CD4-positive, alpha-beta T cell (primary cell): ENCODE data around the gene CMIP. TPM values are rescaled to one million over a fixed set of nuclear protein-coding genes. Genes with fewer than 3 reads are reported as not detected.

ENCODE experiments used
- ATAC-seq: fragments of 200-7000 bp; cut with Tn5 transposase; one replicate; pipeline ENCODE4 v1.10.0; 2022; ENCODE audit warnings: mild to moderate bottlenecking; ENCODE audit not compliant: poor library complexity
- CTCF ChIA-PET: fragments of 350-600 bp; sonication (Branson Sonifier 250); formaldehyde crosslinking; loops from one replicate; lab custom pipeline; 2021; ENCODE audit warnings: antibody characterized with exemption, inconsistent platforms; lab: Charles Lee
- POLR2A ChIA-PET: fragments of 350-600 bp; sonication (Branson Sonifier 250); formaldehyde crosslinking; loops from one replicate; lab custom pipeline; 2021; ENCODE audit warnings: antibody characterized with exemption, inconsistent platforms; lab: Charles Lee
- DNase-seq, 14 experiments: peaks; one replicate each; pipeline ENCODE4 v3.0.0-alpha.2; 2013 to 2020; ENCODE audit warnings: mixed read lengths in 2 of 14
- H3K27ac ChIP-seq, 2 donors: one replicate each; pipeline versions ENCODE4 v1.5.1 to v1.7.0; 2013; ENCODE audit warnings: low read length in 2 of 2, low read depth in 1 of 2, mild to moderate bottlenecking in 1 of 2
- H3K27me3 ChIP-seq, 2 experiments: 1 replicate in 1 of 2; 2 replicates in 1 of 2; pipeline versions ENCODE4 v1.6.1 to v1.7.0; 2013; ENCODE audit warnings: low read length in 2 of 2, control low read depth in 1 of 2, mild to moderate bottlenecking in 1 of 2, moderate library complexity in 1 of 2; ENCODE audit not compliant: insufficient read depth in 2 of 2, control insufficient read depth in 1 of 2
- H3K36me3 ChIP-seq: one replicate; pipeline ENCODE4 v1.6.1; 2013; ENCODE audit warnings: low read length, control low read depth; ENCODE audit not compliant: insufficient read depth
- H3K4me1 ChIP-seq: one replicate; pipeline ENCODE4 v1.6.1; 2013; ENCODE audit warnings: low read length, control low read depth; ENCODE audit not compliant: insufficient read depth
- H3K4me3 ChIP-seq: one replicate; pipeline ENCODE4 v1.5.1; 2013; ENCODE audit warnings: mild to moderate bottlenecking, low read length, moderate library complexity
- H3K9me3 ChIP-seq, 2 experiments: 1 replicate in 1 of 2; 2 replicates in 1 of 2; pipeline versions ENCODE4 v1.6.1 to v1.7.0; 2013; ENCODE audit warnings: low read length in 2 of 2, mild to moderate bottlenecking in 2 of 2, control low read depth in 1 of 2, moderate library complexity in 1 of 2; ENCODE audit not compliant: control insufficient read depth in 1 of 2, insufficient read depth in 1 of 2
- H3K27ac Mint-ChIP-seq: one replicate; pipeline ENCODE4 v1.8.0; 2020; ENCODE audit warnings: mixed read lengths
- H3K27me3 Mint-ChIP-seq: one replicate; pipeline ENCODE4 v1.8.0; 2021; ENCODE audit warnings: mixed read lengths
- H3K36me3 Mint-ChIP-seq: one replicate; pipeline ENCODE4 v1.8.0; 2021; ENCODE audit warnings: low read depth, mixed read lengths
- H3K4me1 Mint-ChIP-seq: one replicate; pipeline ENCODE4 v1.8.0; 2021; ENCODE audit warnings: low read depth, mixed read lengths
- H3K4me3 Mint-ChIP-seq: one replicate; pipeline ENCODE4 v1.8.0; 2020; ENCODE audit warnings: mild to moderate bottlenecking, mixed read lengths
- H3K9me3 Mint-ChIP-seq: one replicate; pipeline ENCODE4 v1.8.0; 2020; ENCODE audit warnings: mixed read lengths
- intact Hi-C, 2 experiments: fragments of 100-400 bp; cut with DNase I in 1 of 2; cut with micrococcal nuclease in 1 of 2; formaldehyde crosslinking; loops; one replicate each; pipeline versions ENCODE4 v1.15.1 to v1.9.0; 2023 to 2025; cut with DNase I, micrococcal nuclease
- total RNA-seq, 174 experiments: library from RNA in 2 of 174; stranded (reverse) in 2 of 174; gene quantifications; one replicate each; pipeline ENCODE4 v1.2.3 and lab custom pipeline; 2021 to 2026
- TF ChIP-seq, protein P1 (sequence below): fragments of 200-600 bp; IDR thresholded peaks from one replicate; pipeline ENCODE4 v1.8.0; 2022; ENCODE audit warnings: antibody characterized with exemption, mild to moderate bottlenecking

CMIP gene
- total RNA-seq, 2 experiments from 2014 or later, result 33.5 to 35.3 TPM

DNA sequence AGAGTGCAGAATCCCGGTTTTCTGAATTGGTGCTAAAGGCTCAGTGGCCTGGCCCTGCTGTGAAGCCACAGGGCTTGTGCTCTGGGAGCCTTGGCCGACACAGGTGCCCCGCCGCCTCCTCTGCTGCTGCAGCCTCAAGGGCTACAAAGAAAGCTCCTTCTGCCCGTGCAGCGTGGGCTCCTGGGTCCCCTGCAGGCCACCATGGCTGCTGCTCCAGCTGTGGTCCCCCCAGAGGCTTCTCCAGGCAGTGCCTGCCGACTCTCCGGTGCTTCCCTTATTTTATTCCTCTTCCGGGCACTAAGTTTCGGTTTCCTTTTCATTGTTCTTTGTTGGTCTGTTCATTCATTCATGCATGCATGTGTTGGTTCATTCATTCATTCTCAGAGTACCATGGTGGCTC, 53.1 kb downstream of the CMIP start:
- H3K27ac ChIP-seq, result no peak overlapping the region
- ATAC-seq (peak; percentile 73), DNase-seq (peak in 3 of 14 experiments; percentile 42 to 51 (median 46))
- no peak overlapping the region for H3K4me3 ChIP-seq
- Mint-ChIP-seq H3K36me3 (no peaks in the 10 kb centered on the region), H3K27me3 (no peaks in the 10 kb centered on the region), H3K9me3 (no peaks in the 10 kb centered on the region), H3K4me3 (peak overlapping the region; percentile 61), H3K4me1 (peaks cover 68% of the 10 kb centered on the region), H3K27ac (peak overlapping the region; percentile 7)
- H3K36me3 ChIP-seq, result no peaks in the 10 kb centered on the region
- ChIA-PET CTCF (no interaction called here), POLR2A (no interaction called here)
- H3K4me1 ChIP-seq, result peaks cover 60% of the 10 kb centered on the region
- intact Hi-C loops, result loop anchor here in 1 of 2 experiments (10.0 kb wide), 1 partner anchor 53 kb away; the partner anchor contains the start of gene CMIP
- no peaks in the 10 kb centered on the region for H3K27me3 ChIP-seq
- no peaks in the 10 kb centered on the region for H3K9me3 ChIP-seq
- TF ChIP-seq, protein P1, sequence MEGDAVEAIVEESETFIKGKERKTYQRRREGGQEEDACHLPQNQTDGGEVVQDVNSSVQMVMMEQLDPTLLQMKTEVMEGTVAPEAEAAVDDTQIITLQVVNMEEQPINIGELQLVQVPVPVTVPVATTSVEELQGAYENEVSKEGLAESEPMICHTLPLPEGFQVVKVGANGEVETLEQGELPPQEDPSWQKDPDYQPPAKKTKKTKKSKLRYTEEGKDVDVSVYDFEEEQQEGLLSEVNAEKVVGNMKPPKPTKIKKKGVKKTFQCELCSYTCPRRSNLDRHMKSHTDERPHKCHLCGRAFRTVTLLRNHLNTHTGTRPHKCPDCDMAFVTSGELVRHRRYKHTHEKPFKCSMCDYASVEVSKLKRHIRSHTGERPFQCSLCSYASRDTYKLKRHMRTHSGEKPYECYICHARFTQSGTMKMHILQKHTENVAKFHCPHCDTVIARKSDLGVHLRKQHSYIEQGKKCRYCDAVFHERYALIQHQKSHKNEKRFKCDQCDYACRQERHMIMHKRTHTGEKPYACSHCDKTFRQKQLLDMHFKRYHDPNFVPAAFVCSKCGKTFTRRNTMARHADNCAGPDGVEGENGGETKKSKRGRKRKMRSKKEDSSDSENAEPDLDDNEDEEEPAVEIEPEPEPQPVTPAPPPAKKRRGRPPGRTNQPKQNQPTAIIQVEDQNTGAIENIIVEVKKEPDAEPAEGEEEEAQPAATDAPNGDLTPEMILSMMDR, result no peak

DNA sequence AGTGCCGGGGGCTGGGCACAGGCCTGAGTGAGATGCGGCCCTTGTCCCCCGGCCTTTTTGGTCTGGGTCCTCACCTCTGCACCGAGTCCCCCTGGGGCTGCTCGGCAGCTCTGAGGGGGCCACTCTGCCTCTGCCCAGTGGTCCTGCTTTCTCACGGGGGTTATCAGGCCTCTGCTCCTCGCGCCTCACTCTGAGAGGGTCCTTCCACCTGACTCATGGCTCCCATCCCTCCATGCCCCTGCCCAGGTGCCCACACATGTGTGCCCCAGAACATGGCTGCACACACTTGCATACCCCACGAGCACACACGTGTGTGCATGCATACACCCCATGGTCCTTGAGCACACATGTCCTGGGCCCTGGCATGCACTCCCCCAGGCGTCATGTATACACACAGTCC, 53.7 kb downstream of the CMIP start:
- Mint-ChIP-seq H3K36me3 (no peaks in the 10 kb centered on the region), H3K27ac (peak overlapping the region; percentile 13), H3K9me3 (no peaks in the 10 kb centered on the region), H3K27me3 (no peaks in the 10 kb centered on the region), H3K4me3 (no peak overlapping the region), H3K4me1 (peaks cover 69% of the 10 kb centered on the region)
- H3K4me3 ChIP-seq, result no peak overlapping the region
- H3K27ac ChIP-seq, result no peak overlapping the region
- H3K36me3 ChIP-seq, result no peaks in the 10 kb centered on the region
- POLR2A ChIA-PET, result no interaction called here
- no peaks in the 10 kb centered on the region for H3K27me3 ChIP-seq
- intact Hi-C loops, result loop anchor here in 1 of 2 experiments (10.0 kb wide), 1 partner anchor 54 kb away; the partner anchor contains the start of gene CMIP
- TF ChIP-seq, protein P1, result no peak
- ATAC-seq (no peak), DNase-seq (no peak)
- CTCF ChIA-PET, result no interaction called here
- H3K4me1 ChIP-seq, result peaks cover 54% of the 10 kb centered on the region
- H3K9me3 ChIP-seq, result no peaks in the 10 kb centered on the region

DNA sequence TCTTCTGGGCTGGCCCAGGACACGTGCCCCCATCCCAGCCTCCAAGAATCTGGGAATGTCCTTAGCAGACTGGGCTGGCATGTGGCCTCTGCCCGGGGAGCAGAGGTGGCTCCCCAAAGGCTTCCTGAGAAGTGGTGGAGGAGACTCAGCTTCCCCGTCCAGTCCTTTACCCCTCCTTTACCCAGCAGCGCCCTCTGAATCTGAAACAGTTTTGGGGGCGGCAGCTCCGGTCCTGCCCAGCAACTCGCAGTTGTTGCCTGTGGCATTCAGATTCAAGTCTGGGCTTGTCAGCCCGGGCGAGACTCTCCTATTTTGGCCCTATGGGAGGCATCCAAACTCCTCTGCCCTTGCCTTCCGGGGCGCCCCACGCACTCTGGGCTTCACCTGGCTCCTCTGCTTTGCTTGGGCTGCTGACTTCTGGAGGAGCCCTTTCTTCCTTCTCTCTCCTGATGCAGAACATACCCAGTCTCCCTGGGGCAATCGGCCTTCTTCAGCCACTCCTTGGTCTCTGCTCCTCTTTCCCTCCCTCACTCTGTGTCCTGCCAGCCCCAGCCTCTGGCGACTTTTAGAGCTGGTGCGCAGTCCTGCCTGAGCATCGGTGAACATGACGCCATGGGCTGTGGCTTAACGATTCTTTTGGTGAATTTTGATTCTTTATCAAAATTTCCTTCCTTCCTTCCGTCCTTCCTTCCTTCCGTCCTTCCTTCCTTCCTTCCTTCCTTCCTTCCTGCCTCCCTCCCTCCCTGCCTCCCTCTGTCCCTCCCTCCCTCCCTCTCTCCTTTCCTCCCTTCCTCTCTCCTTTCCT, 55.2 kb downstream of the CMIP start:
- Mint-ChIP-seq H3K36me3 (no peaks in the 10 kb centered on the region), H3K9me3 (no peaks in the 10 kb centered on the region), H3K4me1 (peaks cover 61% of the 10 kb centered on the region), H3K27ac (no peak overlapping the region), H3K4me3 (no peak overlapping the region), H3K27me3 (no peaks in the 10 kb centered on the region)
- TF ChIP-seq, protein P1, result no peak
- peaks cover 51% of the 10 kb centered on the region for H3K4me1 ChIP-seq
- POLR2A ChIA-PET, result no interaction called here
- no peak overlapping the region for H3K4me3 ChIP-seq
- no peaks in the 10 kb centered on the region for H3K9me3 ChIP-seq
- H3K27ac ChIP-seq, result no peak overlapping the region
- ATAC-seq (no peak), DNase-seq (no peak)
- intact Hi-C loops, result loop anchor here in 1 of 2 experiments (10.0 kb wide), 1 partner anchor 55 kb away; the partner anchor contains the start of gene CMIP
- CTCF ChIA-PET, result no interaction called here
- H3K36me3 ChIP-seq, result no peaks in the 10 kb centered on the region
- H3K27me3 ChIP-seq, result no peaks in the 10 kb centered on the region
